ENCODE measurements around the gene GNA14.
A peak's percentile ranks its signal among the peaks of the same experiment; 100 is the strongest.
"Not testable (repeated sequence)": the region's sequence is repeated elsewhere in the genome, so short reads cannot be mapped to it uniquely, and the experiment has no call there.

GNA14 gene

GRCh38 chr9:77440057-77440456 lies 208.1 kb downstream of the GNA14 start:
- DNase-seq: peak; percentile 65

- DNase-seq: no peak
Measured at GRCh38 chr9:77438653-77439052, 209.5 kb downstream of the GNA14 start.

GRCh38 chr9:77435688-77436087 lies 212.4 kb downstream of the GNA14 start:
- DNase-seq: peak; percentile 53

- DNase-seq: no peak
Measured at GRCh38 chr9:77435277-77435676, 212.8 kb downstream of the GNA14 start.

GRCh38 chr9:77433675-77434445 lies 214.3 kb downstream of the GNA14 start:
- peak; percentile 77 for DNase-seq

- DNase-seq: no peak
Measured at GRCh38 chr9:77432053-77432452, 216.1 kb downstream of the GNA14 start.

- DNase-seq: no peak
Measured at GRCh38 chr9:77429928-77430327, 218.2 kb downstream of the GNA14 start.

- no peak for DNase-seq
Measured at GRCh38 chr9:77427256-77427927, 220.7 kb downstream of the GNA14 start.

- DNase-seq: no peak
Measured at GRCh38 chr9:77426712-77427111, 221.4 kb downstream of the GNA14 start.

- no peak for DNase-seq
Measured at GRCh38 chr9:77424993-77425392, 223.1 kb downstream of the GNA14 start.

GRCh38 chr9:77423841-77424240 lies 224.3 kb downstream of the GNA14 start:
- no peak for DNase-seq

GRCh38 chr9:77422969-77423368 lies 225.2 kb downstream of the GNA14 start:
- no peak for DNase-seq

GRCh38 chr9:77421506-77422265 lies 226.4 kb downstream of the GNA14 start:
- no peak for DNase-seq

GRCh38 chr9:77420641-77421040 lies 227.5 kb downstream of the GNA14 start:
- no peak for DNase-seq

- no peak for DNase-seq
Measured at GRCh38 chr9:77418226-77418625, 229.9 kb downstream of the GNA14 start.

GRCh38 chr9:77417566-77417965 lies 230.6 kb downstream of the GNA14 start:
- DNase-seq: no peak

GRCh38 chr9:77408521-77408920 lies 239.6 kb downstream of the GNA14 start:
- not testable (repeated sequence) for DNase-seq

GRCh38 chr9:77403239-77403638 lies 244.9 kb downstream of the GNA14 start:
- no peak for DNase-seq

GRCh38 chr9:77402286-77402685 lies 245.8 kb downstream of the GNA14 start:
- no peak for DNase-seq

- no peak for DNase-seq
Measured at GRCh38 chr9:77399964-77400363, 248.2 kb downstream of the GNA14 start.

GRCh38 chr9:77398581-77398980 lies 249.5 kb downstream of the GNA14 start:
- not testable (repeated sequence) for DNase-seq

GRCh38 chr9:77392328-77392727 lies 255.8 kb downstream of the GNA14 start:
- no peak for DNase-seq

GRCh38 chr9:77391834-77392233 lies 256.3 kb downstream of the GNA14 start:
- no peak for DNase-seq

GRCh38 chr9:77386187-77386586 lies 261.9 kb downstream of the GNA14 start:
- DNase-seq: no peak
